GM23338 (cell line): ENCODE data around the gene ACY1.

Experiments used
- CREB1 ChIP-seq: fragments of 250-450 bp; sonication (Bioruptor Pico); IDR thresholded peaks from 2 replicates; pipeline ENCODE4 v1.5.0; 2020; ENCODE audit warnings: low read depth, mild to moderate bottlenecking, moderate library complexity
- CTCF ChIP-seq, 2 experiments: fragments of 200-600 bp in 1 of 2; sonication (generic) in 1 of 2; conservative IDR thresholded peaks; 2 replicates each; pipeline versions ENCODE4 v1.5.1 to v1.6.1; 2016 to 2017; ENCODE audit warnings: antibody characterized with exemption in 2 of 2, low read depth in 2 of 2, mild to moderate bottlenecking in 2 of 2, moderate library complexity in 1 of 2
- ETS1 ChIP-seq: IDR thresholded peaks from 2 replicates; pipeline ENCODE4 v1.6.1; 2016; ENCODE audit warnings: antibody characterized with exemption
- EZH2 ChIP-seq: fragments of 200-600 bp; sonication (generic); IDR thresholded peaks from one replicate; pipeline ENCODE4 v1.8.0; 2017; ENCODE audit warnings: antibody characterized with exemption, mild to moderate bottlenecking, low read depth; ENCODE audit not compliant: unreplicated experiment
- EZH2phosphoT487 ChIP-seq: fragments of 200-600 bp; sonication (generic); IDR thresholded peaks from one replicate; pipeline ENCODE4 v1.8.1; 2018; ENCODE audit warnings: antibody characterized with exemption; ENCODE audit not compliant: unreplicated experiment
- JUNB ChIP-seq: IDR thresholded peaks from one replicate; pipeline ENCODE4 v1.6.1; 2016; ENCODE audit warnings: antibody characterized with exemption; ENCODE audit not compliant: unreplicated experiment
- POLR2AphosphoS5 ChIP-seq: IDR thresholded peaks from 2 replicates; pipeline ENCODE4 v1.6.1; 2016; ENCODE audit warnings: antibody characterized with exemption, low read depth
- REST ChIP-seq: IDR thresholded peaks from one replicate; pipeline ENCODE4 v1.6.1; 2018; ENCODE audit warnings: antibody characterized with exemption; ENCODE audit not compliant: unreplicated experiment
- STAT1 ChIP-seq: IDR thresholded peaks from one replicate; pipeline ENCODE4 v1.6.1; 2016; ENCODE audit warnings: antibody characterized with exemption; ENCODE audit not compliant: unreplicated experiment
- ZNF114 ChIP-seq: fragments of 250-450 bp; sonication (Bioruptor Pico); IDR thresholded peaks from 2 replicates; pipeline ENCODE4 v1.5.0; 2020; ENCODE audit warnings: mild to moderate bottlenecking, moderate library complexity
- ZNF331 ChIP-seq: fragments of 250-450 bp; sonication (Bioruptor Pico); IDR thresholded peaks from 2 replicates; pipeline ENCODE4 v1.5.0; 2020; ENCODE audit warnings: low read depth, mild to moderate bottlenecking, moderate library complexity
- TF ChIP-seq, protein P1 (sequence below): fragments of 250-450 bp; sonication (Bioruptor Pico); IDR thresholded peaks from 2 replicates; pipeline ENCODE4 v1.5.0; 2020; ENCODE audit warnings: mild to moderate bottlenecking, moderate library complexity

DNA sequence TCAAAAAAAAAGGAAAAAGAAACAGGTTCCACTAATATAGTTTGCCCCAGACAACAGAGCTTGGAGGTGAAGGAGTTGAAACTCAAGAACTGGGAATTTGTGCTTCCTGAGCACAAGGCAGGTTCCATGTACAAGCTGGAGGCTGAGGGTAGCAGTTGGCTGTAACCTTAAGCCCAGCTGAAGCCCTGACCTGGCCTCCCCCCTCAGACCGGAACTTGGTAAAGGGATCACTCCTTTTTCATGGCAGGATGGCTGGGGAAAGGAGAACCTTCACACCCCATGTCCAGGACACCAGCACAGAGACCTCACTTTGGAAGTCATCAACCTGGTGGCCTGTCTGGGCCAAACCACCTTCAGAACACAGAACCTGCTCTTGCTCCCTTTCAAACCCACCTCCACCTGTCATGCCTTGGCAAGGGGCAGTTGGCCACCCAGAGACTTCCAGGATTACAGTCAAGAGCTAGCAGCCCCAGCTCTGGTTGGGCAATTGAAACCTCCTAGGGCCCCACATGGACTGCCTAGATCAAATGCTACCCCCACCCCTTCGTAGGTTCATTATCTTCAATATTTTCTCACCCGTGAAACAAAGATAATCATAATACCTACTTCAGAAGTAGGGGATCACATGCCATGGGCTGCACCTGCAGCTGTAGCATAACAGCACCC, 8.8 kb downstream of the ACY1 start:
- no peak for TF ChIP-seq ZNF331 (CRISPR knock-in tag)
- no peak for TF ChIP-seq CTCF (conservative IDR thresholded peaks at IDR 0.05; ENCODE audit: low read depth in 2 of 2)
- TF ChIP-seq CREB1, result no peak
- no peak for TF ChIP-seq REST
- no peak for TF ChIP-seq EZH2
- no peak for TF ChIP-seq EZH2phosphoT487
- peak; percentile 24; the same call in 1 of the 2 replicates for TF ChIP-seq POLR2AphosphoS5
- no peak for TF ChIP-seq JUNB
- TF ChIP-seq ZNF114, result no peak
- TF ChIP-seq ETS1, result no peak
- no peak for TF ChIP-seq STAT1
- TF ChIP-seq, protein P1, sequence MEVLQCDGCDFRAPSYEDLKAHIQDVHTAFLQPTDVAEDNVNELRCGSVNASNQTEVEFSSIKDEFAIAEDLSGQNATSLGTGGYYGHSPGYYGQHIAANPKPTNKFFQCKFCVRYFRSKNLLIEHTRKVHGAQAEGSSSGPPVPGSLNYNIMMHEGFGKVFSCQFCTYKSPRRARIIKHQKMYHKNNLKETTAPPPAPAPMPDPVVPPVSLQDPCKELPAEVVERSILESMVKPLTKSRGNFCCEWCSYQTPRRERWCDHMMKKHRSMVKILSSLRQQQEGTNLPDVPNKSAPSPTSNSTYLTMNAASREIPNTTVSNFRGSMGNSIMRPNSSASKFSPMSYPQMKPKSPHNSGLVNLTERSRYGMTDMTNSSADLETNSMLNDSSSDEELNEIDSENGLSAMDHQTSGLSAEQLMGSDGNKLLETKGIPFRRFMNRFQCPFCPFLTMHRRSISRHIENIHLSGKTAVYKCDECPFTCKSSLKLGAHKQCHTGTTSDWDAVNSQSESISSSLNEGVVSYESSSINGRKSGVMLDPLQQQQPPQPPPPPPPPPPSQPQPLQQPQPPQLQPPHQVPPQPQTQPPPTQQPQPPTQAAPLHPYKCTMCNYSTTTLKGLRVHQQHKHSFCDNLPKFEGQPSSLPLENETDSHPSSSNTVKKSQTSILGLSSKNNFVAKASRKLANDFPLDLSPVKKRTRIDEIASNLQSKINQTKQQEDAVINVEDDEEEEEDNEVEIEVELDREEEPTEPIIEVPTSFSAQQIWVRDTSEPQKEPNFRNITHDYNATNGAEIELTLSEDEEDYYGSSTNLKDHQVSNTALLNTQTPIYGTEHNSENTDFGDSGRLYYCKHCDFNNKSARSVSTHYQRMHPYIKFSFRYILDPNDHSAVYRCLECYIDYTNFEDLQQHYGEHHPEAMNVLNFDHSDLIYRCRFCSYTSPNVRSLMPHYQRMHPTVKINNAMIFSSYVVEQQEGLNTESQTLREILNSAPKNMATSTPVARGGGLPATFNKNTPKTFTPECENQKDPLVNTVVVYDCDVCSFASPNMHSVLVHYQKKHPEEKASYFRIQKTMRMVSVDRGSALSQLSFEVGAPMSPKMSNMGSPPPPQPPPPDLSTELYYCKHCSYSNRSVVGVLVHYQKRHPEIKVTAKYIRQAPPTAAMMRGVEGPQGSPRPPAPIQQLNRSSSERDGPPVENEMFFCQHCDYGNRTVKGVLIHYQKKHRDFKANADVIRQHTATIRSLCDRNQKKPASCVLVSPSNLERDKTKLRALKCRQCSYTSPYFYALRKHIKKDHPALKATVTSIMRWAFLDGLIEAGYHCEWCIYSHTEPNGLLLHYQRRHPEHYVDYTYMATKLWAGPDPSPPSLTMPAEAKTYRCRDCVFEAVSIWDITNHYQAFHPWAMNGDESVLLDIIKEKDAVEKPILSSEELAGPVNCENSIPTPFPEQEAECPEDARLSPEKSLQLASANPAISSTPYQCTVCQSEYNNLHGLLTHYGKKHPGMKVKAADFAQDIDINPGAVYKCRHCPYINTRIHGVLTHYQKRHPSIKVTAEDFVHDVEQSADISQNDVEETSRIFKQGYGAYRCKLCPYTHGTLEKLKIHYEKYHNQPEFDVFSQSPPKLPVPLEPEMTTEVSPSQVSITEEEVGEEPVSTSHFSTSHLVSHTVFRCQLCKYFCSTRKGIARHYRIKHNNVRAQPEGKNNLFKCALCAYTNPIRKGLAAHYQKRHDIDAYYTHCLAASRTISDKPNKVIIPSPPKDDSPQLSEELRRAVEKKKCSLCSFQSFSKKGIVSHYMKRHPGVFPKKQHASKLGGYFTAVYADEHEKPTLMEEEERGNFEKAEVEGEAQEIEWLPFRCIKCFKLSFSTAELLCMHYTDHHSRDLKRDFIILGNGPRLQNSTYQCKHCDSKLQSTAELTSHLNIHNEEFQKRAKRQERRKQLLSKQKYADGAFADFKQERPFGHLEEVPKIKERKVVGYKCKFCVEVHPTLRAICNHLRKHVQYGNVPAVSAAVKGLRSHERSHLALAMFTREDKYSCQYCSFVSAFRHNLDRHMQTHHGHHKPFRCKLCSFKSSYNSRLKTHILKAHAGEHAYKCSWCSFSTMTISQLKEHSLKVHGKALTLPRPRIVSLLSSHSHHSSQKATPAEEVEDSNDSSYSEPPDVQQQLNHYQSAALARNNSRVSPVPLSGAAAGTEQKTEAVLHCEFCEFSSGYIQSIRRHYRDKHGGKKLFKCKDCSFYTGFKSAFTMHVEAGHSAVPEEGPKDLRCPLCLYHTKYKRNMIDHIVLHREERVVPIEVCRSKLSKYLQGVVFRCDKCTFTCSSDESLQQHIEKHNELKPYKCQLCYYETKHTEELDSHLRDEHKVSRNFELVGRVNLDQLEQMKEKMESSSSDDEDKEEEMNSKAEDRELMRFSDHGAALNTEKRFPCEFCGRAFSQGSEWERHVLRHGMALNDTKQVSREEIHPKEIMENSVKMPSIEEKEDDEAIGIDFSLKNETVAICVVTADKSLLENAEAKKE (CRISPR knock-in tag), result no peak
